B cell (primary cell): ENCODE measurements around the gene ERMAP. TPM values are rescaled to one million over a fixed set of nuclear protein-coding genes. Genes with fewer than 3 reads are reported as not detected.

Experiments
- ATAC-seq: fragments of 200-7000 bp; cut with Tn5 transposase; one replicate; pipeline ENCODE4 v1.10.0; 2021; ENCODE audit warnings: low read depth, mild to moderate bottlenecking, moderate number of reproducible peaks, moderate library complexity
- CTCF ChIA-PET: fragments of 350-600 bp; sonication (Branson Sonifier 250); formaldehyde crosslinking; loops from one replicate; lab custom pipeline; 2021; ENCODE audit warnings: antibody characterized with exemption, inconsistent platforms; lab: Charles Lee
- POLR2A ChIA-PET: fragments of 350-600 bp; sonication (Branson Sonifier 250); formaldehyde crosslinking; loops from one replicate; lab custom pipeline; 2021; ENCODE audit warnings: antibody characterized with exemption; lab: Charles Lee
- DNase-seq: peaks from one replicate; pipeline ENCODE4 v3.0.0; 2013
- H2AFZ ChIP-seq: 2 replicates; pipeline ENCODE4 v1.6.1; 2012; ENCODE audit warnings: mild to moderate bottlenecking, low read depth, low read length; ENCODE audit not compliant: insufficient read depth, poor library complexity, severe bottlenecking
- H3K27ac ChIP-seq, 2 donors: 1 replicate in 1 of 2; 2 replicates in 1 of 2; pipeline ENCODE4 v1.5.1; 2012 to 2013; ENCODE audit warnings: low read length in 2 of 2, mild to moderate bottlenecking in 2 of 2, moderate library complexity in 1 of 2
- H3K27me3 ChIP-seq, 4 experiments: fragments of 200-600 bp in 1 of 4; sonication (generic) in 1 of 4; replicated peaks in 1 of 4; 1 replicate in 2 of 4; 2 replicates in 2 of 4; pipeline versions ENCODE4 v1.6.1 to v1.7.0; 2013 to 2016; ENCODE audit warnings: low read length in 3 of 4, mild to moderate bottlenecking in 2 of 4, mixed read lengths in 1 of 4, moderate library complexity in 1 of 4; ENCODE audit not compliant: insufficient read depth in 4 of 4, control insufficient read depth in 3 of 4; ENCODE audit errors: control extremely low read depth in 1 of 4
- H3K36me3 ChIP-seq, 2 experiments: replicated peaks in 1 of 2; 1 replicate in 1 of 2; 2 replicates in 1 of 2; pipeline versions ENCODE4 v1.6.1 to v1.7.1; 2013; ENCODE audit warnings: low read length in 1 of 2; ENCODE audit not compliant: insufficient read depth in 2 of 2, control insufficient read depth in 1 of 2; ENCODE audit errors: control extremely low read depth in 1 of 2, extremely low read depth in 1 of 2
- H3K4me1 ChIP-seq, 2 donors: fragments of 200-600 bp in 1 of 2; sonication (generic) in 1 of 2; 1 replicate in 1 of 2; 2 replicates in 1 of 2; pipeline versions ENCODE4 v1.5.1 to v1.6.1; 2013 to 2017; ENCODE audit warnings: low read length in 2 of 2; ENCODE audit not compliant: control insufficient read depth in 2 of 2, insufficient read depth in 2 of 2
- H3K4me2 ChIP-seq: replicated peaks from 2 replicates; pipeline ENCODE3; 2012; ENCODE audit warnings: mild to moderate bottlenecking, low read depth, low read length; ENCODE audit not compliant: poor library complexity, severe bottlenecking
- H3K4me3 ChIP-seq, 5 experiments: fragments of 200-600 bp in 1 of 5; sonication (generic) in 1 of 5; 1 replicate in 3 of 5; 2 replicates in 2 of 5; pipeline versions ENCODE4 v1.5.1 to v1.7.0; 2011 to 2016; ENCODE audit warnings: low read length in 4 of 5, mild to moderate bottlenecking in 4 of 5, low read depth in 2 of 5, control low read depth in 1 of 5, moderate library complexity in 1 of 5; ENCODE audit not compliant: insufficient read depth in 1 of 5; ENCODE audit errors: control extremely low read depth in 1 of 5, extremely low read depth in 1 of 5
- H3K79me2 ChIP-seq: fragments of 200-600 bp; sonication (generic); one replicate; pipeline ENCODE4 v1.6.0; 2016; ENCODE audit warnings: low read length; ENCODE audit not compliant: control insufficient read depth, insufficient read depth
- H3K9ac ChIP-seq: fragments of 200-600 bp; sonication (generic); 2 replicates; pipeline ENCODE4 v1.6.1; 2017; ENCODE audit warnings: mild to moderate bottlenecking, low read length, moderate library complexity
- H3K9me3 ChIP-seq, 3 donors: one replicate each; pipeline versions ENCODE4 v1.6.1 to v1.7.1; 2013; ENCODE audit warnings: low read length in 2 of 3; ENCODE audit not compliant: control insufficient read depth in 2 of 3, insufficient read depth in 1 of 3; ENCODE audit errors: control extremely low read depth in 1 of 3
- H4K20me1 ChIP-seq: 2 replicates; pipeline ENCODE4 v1.6.0; 2012; ENCODE audit warnings: mild to moderate bottlenecking, low read length; ENCODE audit not compliant: insufficient read depth, control insufficient read depth, poor library complexity, severe bottlenecking
- H3K27ac Mint-ChIP-seq: one replicate; pipeline ENCODE4 v1.8.0; 2021; ENCODE audit warnings: mixed read lengths
- H3K27me3 Mint-ChIP-seq: one replicate; pipeline ENCODE4 v1.8.0; 2021; ENCODE audit warnings: mixed read lengths
- H3K4me1 Mint-ChIP-seq: one replicate; pipeline ENCODE4 v1.8.0; 2021; ENCODE audit warnings: mixed read lengths
- H3K4me3 Mint-ChIP-seq: one replicate; pipeline ENCODE4 v1.8.0; 2021; ENCODE audit warnings: mixed read lengths
- H3K9me3 Mint-ChIP-seq: one replicate; pipeline ENCODE4 v1.8.0; 2022; ENCODE audit warnings: mixed read lengths; ENCODE audit not compliant: insufficient read depth
- EZH2 ChIP-seq: IDR thresholded peaks from 2 replicates; pipeline ENCODE4 v1.6.1; 2012; ENCODE audit warnings: borderline replicate concordance, low read depth, mild to moderate bottlenecking, moderate library complexity, low read length; ENCODE audit not compliant: insufficient read depth, poor library complexity, severe bottlenecking
- WGBS: methylation state at CpG from one replicate; pipeline ENCODE4 v1.1.5; 2013; ENCODE audit warnings: missing lambda C conversion rate; ENCODE audit not compliant: insufficient coverage; 5-methylcytosine and 5-hydroxymethylcytosine counted together
- intact Hi-C: fragments of 100-400 bp; cut with micrococcal nuclease; formaldehyde crosslinking; loops from one replicate; pipeline ENCODE4 v1.10.0; 2022
- polyA plus RNA-seq: library from polyadenylated mRNA; depleted of rRNA; stranded (reverse); fragments of >200 nt; gene quantifications from 2 replicates; pipeline ENCODE4 v1.2.3, GENCODE V29; 2012
- total RNA-seq, 2 donors: library from RNA; stranded (reverse); fragments of 120-200 nt in 1 of 2; gene quantifications; 1 replicate in 1 of 2; 2 replicates in 1 of 2; pipeline versions ENCODE4 v1.2.3 to v1.2.4, GENCODE V29; 2013 to 2022
- TF ChIP-seq, protein P1 (sequence below): fragments of 200-600 bp; IDR thresholded peaks from one replicate; pipeline ENCODE4 v1.8.0; 2022; ENCODE audit warnings: antibody characterized with exemption, mild to moderate bottlenecking

Gene ERMAP
- total and polyA plus RNA-seq, 2 donors (not counting 1 experiment from before 2014, with no cell fraction given) = 4.9 to 13.1 TPM

DNA sequence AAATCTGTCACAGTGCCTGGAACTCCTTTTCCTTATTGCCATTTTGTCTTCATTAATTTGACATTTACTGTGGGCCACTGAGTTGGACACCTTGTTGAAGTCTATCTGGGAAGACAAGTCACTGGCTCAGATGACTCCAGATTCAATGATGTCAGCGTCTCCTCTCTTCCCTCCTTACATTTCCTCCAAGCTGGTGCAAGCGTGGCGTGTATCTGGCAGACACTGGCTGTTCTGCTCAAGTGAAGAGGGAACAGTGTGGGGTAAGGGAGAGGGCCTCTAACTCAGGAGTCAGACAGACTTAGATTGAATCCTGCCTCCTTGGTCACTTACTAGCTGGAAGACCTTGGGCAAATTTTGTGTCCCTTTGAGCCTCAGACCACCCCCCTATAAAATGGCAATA, 20.8 kb downstream of the ERMAP start:
- H2AFZ ChIP-seq = no peak overlapping the region
- Mint-ChIP-seq H3K9me3 (no peaks in the 10 kb centered on the region), H3K27ac (peak overlapping the region; percentile 41), H3K27me3 (no peaks in the 10 kb centered on the region), H3K4me3 (no peak overlapping the region), H3K4me1 (peaks cover 22% of the 10 kb centered on the region)
- no peak overlapping the region for H3K27ac ChIP-seq
- H3K36me3 ChIP-seq = no peaks in the 10 kb centered on the region
- no peak overlapping the region for H3K4me2 ChIP-seq
- H3K4me1 ChIP-seq = peaks cover 6 to 24% of the 10 kb centered on the region in 2 donors
- H3K4me3 ChIP-seq = no peak overlapping the region
- no peak for ATAC-seq
- H3K9ac ChIP-seq = no peak overlapping the region
- no peak for DNase-seq
- TF ChIP-seq, protein P1, sequence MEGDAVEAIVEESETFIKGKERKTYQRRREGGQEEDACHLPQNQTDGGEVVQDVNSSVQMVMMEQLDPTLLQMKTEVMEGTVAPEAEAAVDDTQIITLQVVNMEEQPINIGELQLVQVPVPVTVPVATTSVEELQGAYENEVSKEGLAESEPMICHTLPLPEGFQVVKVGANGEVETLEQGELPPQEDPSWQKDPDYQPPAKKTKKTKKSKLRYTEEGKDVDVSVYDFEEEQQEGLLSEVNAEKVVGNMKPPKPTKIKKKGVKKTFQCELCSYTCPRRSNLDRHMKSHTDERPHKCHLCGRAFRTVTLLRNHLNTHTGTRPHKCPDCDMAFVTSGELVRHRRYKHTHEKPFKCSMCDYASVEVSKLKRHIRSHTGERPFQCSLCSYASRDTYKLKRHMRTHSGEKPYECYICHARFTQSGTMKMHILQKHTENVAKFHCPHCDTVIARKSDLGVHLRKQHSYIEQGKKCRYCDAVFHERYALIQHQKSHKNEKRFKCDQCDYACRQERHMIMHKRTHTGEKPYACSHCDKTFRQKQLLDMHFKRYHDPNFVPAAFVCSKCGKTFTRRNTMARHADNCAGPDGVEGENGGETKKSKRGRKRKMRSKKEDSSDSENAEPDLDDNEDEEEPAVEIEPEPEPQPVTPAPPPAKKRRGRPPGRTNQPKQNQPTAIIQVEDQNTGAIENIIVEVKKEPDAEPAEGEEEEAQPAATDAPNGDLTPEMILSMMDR = no peak
- no CpG with 5 or more reads among the region's 3 CpGs for WGBS
- CTCF ChIA-PET = interaction anchor here (0.9 to 1.6 kb wide), 2 partner anchors 10 to 18 kb away, joined by 4 to 7 read pairs; no protein-coding TSS in a partner anchor
- H4K20me1 ChIP-seq = no peaks in the 10 kb centered on the region
- no peaks in the 10 kb centered on the region for H3K27me3 ChIP-seq
- H3K79me2 ChIP-seq = no peaks in the 10 kb centered on the region
- POLR2A ChIA-PET = interaction anchor here (0.6 kb wide), 1 partner anchor 8 kb away, joined by 3 read pairs; the partner anchor contains the start of gene ZNF691
- no peaks in the 10 kb centered on the region for H3K9me3 ChIP-seq
- intact Hi-C loops = no loop called here

DNA sequence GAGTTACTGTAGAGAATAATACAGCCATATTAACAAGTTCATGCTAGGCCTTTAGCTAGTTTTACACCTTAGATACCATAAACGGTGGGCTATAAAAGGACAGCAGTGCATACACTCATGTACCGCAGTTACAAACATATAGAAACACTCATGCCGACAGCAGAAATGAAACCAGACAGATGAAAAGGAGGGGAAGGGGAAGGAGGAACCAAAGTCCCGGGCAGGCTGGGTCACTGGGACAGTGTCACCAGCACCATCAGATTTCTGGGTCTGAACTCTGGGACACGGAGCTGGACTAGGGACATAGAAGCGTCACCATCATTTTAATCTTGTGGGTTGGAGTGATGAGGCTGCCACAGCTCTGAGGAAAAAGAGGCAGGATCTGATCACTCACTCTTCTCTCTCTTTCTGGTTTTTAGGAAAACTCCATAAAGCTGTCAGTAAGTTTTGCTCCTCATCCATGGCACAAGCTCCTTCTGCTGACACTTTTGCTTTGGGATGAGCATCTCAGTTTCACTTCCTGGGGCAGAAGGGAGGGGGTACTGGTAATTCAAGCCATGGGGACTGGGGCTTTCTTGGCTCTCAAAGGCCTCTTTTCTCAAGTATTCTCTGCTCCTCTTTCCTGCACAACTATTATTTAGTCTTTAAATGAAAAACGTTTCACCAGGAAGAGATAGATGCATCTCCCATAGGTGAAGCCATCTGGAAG, 21.7 kb downstream of the ERMAP start:
- POLR2A ChIA-PET = interaction anchor here (0.6 to 0.8 kb wide), 2 partner anchors 8 to 235 kb away, joined by 3 read pairs; partner anchors contain the start of gene ZNF691
- intact Hi-C loops = no loop called here
- CTCF ChIA-PET = interaction anchor here (0.6 to 1.6 kb wide), 3 partner anchors 7 to 17 kb away, joined by 3 to 7 read pairs (median 4); partner anchors contain the start of gene ZNF691
- Histone ChIP-seq H4K20me1 (no peaks in the 10 kb centered on the region), H3K9ac (no peak overlapping the region), H3K4me1 (peaks cover 6 to 24% of the 10 kb centered on the region in 2 donors), H3K27me3 (no peaks in the 10 kb centered on the region), H3K4me2 (peak overlapping the region; percentile 39), H3K4me3 (no peak overlapping the region), H3K79me2 (no peaks in the 10 kb centered on the region), H3K9me3 (no peaks in the 10 kb centered on the region), H3K36me3 (no peaks in the 10 kb centered on the region), H2AFZ (peak overlapping the region; percentile 47), H3K27ac (peak overlapping the region in 1 of 2 donors; percentile 31)
- DNase-seq (peak; percentile 42), ATAC-seq (no peak)
- no peaks in the 10 kb centered on the region for H3K9me3 Mint-ChIP-seq
- TF ChIP-seq EZH2 = no peak
- TF ChIP-seq, protein P1 = no peak
- H3K27ac Mint-ChIP-seq = peak overlapping the region; percentile 5
- 69% methylated on average over 2 of the region's 7 CpGs for WGBS
- H3K4me1 Mint-ChIP-seq = peaks cover 22% of the 10 kb centered on the region
- H3K4me3 Mint-ChIP-seq = peak overlapping the region; percentile 50
- H3K27me3 Mint-ChIP-seq = no peaks in the 10 kb centered on the region
